MM.1S (cell line): ENCODE results near the gene ATP2B2.

ENCODE experiments used
- DNase-seq: peaks from one replicate; pipeline ENCODE4 v3.0.0-alpha.2; 2015
- H2AFZ ChIP-seq: fragments of 300-600 bp; sonication (generic); 2 replicates; pipeline ENCODE4 v1.6.0; 2016; ENCODE audit warnings: antibody characterized with exemption, low read length
- H3F3A ChIP-seq: fragments of 300-600 bp; sonication (generic); 2 replicates; pipeline ENCODE4 v1.6.1; 2016; ENCODE audit warnings: mild to moderate bottlenecking, antibody characterized with exemption, low read length, moderate library complexity, mixed read lengths; ENCODE audit not compliant: insufficient read depth
- H3K27ac ChIP-seq: fragments of 300-600 bp; sonication (generic); 2 replicates; pipeline ENCODE4 v1.5.1; 2016; ENCODE audit warnings: mild to moderate bottlenecking, low read length
- H3K27me3 ChIP-seq: fragments of 300-600 bp; sonication (generic); replicated peaks from 2 replicates; pipeline ENCODE4 v1.6.0; 2016; ENCODE audit warnings: low read length; ENCODE audit not compliant: insufficient read depth
- H3K36me3 ChIP-seq: fragments of 300-600 bp; sonication (generic); replicated peaks from 2 replicates; pipeline ENCODE4 v1.6.1; 2016; ENCODE audit warnings: mild to moderate bottlenecking, low read length, mixed read lengths; ENCODE audit not compliant: insufficient read depth
- H3K4me1 ChIP-seq: fragments of 300-600 bp; sonication (generic); 2 replicates; pipeline ENCODE4 v1.6.1; 2016; ENCODE audit warnings: low read length, mixed read lengths
- H3K4me2 ChIP-seq: fragments of 300-600 bp; sonication (generic); 2 replicates; pipeline ENCODE4 v1.6.0; 2016; ENCODE audit warnings: low read depth, low read length
- H3K4me3 ChIP-seq: fragments of 300-600 bp; sonication (generic); 2 replicates; pipeline ENCODE4 v1.5.1; 2016; ENCODE audit warnings: low read length, mixed read lengths
- H3K79me2 ChIP-seq: fragments of 300-600 bp; sonication (generic); 2 replicates; pipeline ENCODE4 v1.6.1; 2016; ENCODE audit warnings: mixed run types, low read length, mixed read lengths
- H3K9ac ChIP-seq: fragments of 300-600 bp; sonication (generic); 2 replicates; pipeline ENCODE4 v1.6.1; 2016; ENCODE audit warnings: low read length, mixed read lengths
- H3K9me2 ChIP-seq: fragments of 300-600 bp; sonication (generic); replicated peaks from 2 replicates; pipeline ENCODE4 v1.6.1; 2016; ENCODE audit warnings: mild to moderate bottlenecking, low read length, mixed read lengths; ENCODE audit not compliant: insufficient read depth
- H3K9me3 ChIP-seq: fragments of 300-600 bp; sonication (generic); replicated peaks from 2 replicates; pipeline ENCODE4 v1.6.1; 2016; ENCODE audit warnings: mild to moderate bottlenecking, low read length, mixed read lengths; ENCODE audit not compliant: insufficient read depth
- H4K20me1 ChIP-seq: fragments of 300-600 bp; sonication (generic); 2 replicates; pipeline ENCODE4 v1.6.1; 2016; ENCODE audit warnings: mild to moderate bottlenecking, low read length, moderate library complexity, mixed read lengths; ENCODE audit not compliant: insufficient read depth
- CTCF ChIP-seq: fragments of 300-600 bp; sonication (generic); IDR thresholded peaks from 2 replicates; pipeline ENCODE4 v1.5.1; 2016; ENCODE audit warnings: antibody characterized with exemption, low read length, mixed read lengths
- EZH2 ChIP-seq: fragments of 300-600 bp; sonication (generic); optimal IDR thresholded peaks from 2 replicates; pipeline ENCODE3; 2017; ENCODE audit warnings: low read depth, mild to moderate bottlenecking, antibody characterized with exemption, low read length, mixed read lengths
- EZH2phosphoT487 ChIP-seq: fragments of 300-600 bp; sonication (generic); IDR thresholded peaks from 2 replicates; pipeline ENCODE4 v1.6.1; 2018; ENCODE audit warnings: antibody characterized with exemption, low read length

The ATP2B2 gene

DNA sequence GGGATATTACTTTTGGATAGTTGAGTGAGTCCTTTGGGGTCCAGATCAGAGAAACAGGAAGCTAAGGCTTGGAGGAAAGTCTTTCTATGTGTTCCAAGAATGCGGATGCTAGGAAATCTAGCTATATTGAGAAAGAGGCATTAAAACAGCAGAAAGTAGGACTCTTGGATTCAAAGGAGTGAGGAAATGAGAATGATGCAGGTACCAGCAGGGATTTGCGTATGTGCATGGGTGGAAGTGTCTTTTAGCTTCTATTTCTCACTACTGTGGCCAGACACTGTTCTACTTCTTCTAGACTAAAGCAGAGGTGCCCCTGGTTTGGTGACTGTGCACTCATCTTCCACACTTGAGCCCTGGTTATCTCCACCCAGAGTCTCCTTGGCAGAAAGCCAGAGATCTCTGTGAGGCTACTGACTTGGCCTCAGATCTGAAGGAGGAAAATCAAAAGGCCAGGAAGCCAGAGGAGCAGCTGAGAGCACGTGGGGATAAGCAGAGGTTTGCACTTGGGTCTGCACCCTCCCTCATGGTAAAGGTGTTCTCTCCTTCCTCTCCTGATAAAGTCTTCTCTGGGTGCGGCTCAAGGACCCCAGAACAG lies 44.3 kb downstream of the ATP2B2 start:
- Histone ChIP-seq H3K4me1 (peaks cover 21% of the 10 kb centered on the region), H3K9me2 (no peaks in the 10 kb centered on the region), H3K27ac (no peak overlapping the region), H2AFZ (no peak overlapping the region), H3K27me3 (no peaks in the 10 kb centered on the region), H4K20me1 (no peaks in the 10 kb centered on the region), H3K4me2 (no peak overlapping the region), H3K9ac (no peak overlapping the region), H3K36me3 (no peaks in the 10 kb centered on the region), H3K4me3 (no peak overlapping the region), H3F3A (no peaks in the 10 kb centered on the region), H3K79me2 (no peaks in the 10 kb centered on the region), H3K9me3 (no peaks in the 10 kb centered on the region)
- no peak for DNase-seq
- TF ChIP-seq EZH2phosphoT487 (no peak), CTCF (no peak), EZH2 (no peak)

- H3K9me2 ChIP-seq = no peaks in the 10 kb centered on the region
- H3K9ac ChIP-seq = no peak overlapping the region
- no peak overlapping the region for H3K4me2 ChIP-seq
- no peaks in the 10 kb centered on the region for H3K36me3 ChIP-seq
- H2AFZ ChIP-seq = no peak overlapping the region
- H4K20me1 ChIP-seq = no peaks in the 10 kb centered on the region
- peak; percentile 85 for DNase-seq
- no peaks in the 10 kb centered on the region for H3K79me2 ChIP-seq
- H3K9me3 ChIP-seq = no peaks in the 10 kb centered on the region
- H3F3A ChIP-seq = no peaks in the 10 kb centered on the region
- H3K27me3 ChIP-seq = no peaks in the 10 kb centered on the region
- no peak overlapping the region for H3K27ac ChIP-seq
- TF ChIP-seq CTCF (no peak), EZH2 (no peak), EZH2phosphoT487 (no peak)
- no peak overlapping the region for H3K4me3 ChIP-seq
- peaks cover 21% of the 10 kb centered on the region for H3K4me1 ChIP-seq
Measured at GRCh38 chr3:10459954-10460754, 45.2 kb downstream of the ATP2B2 start.

GRCh38 chr3:10457560-10457959 lies 47.8 kb downstream of the ATP2B2 start:
- Histone ChIP-seq H3K79me2 (no peaks in the 10 kb centered on the region), H3K4me1 (peaks cover 21% of the 10 kb centered on the region), H4K20me1 (no peaks in the 10 kb centered on the region), H3K4me3 (no peak overlapping the region), H3K9me3 (no peaks in the 10 kb centered on the region), H3K9ac (no peak overlapping the region), H3K36me3 (no peaks in the 10 kb centered on the region), H3K27me3 (no peaks in the 10 kb centered on the region), H2AFZ (no peak overlapping the region), H3F3A (no peaks in the 10 kb centered on the region), H3K27ac (no peak overlapping the region; the same call in 1 of the 2 replicates), H3K4me2 (peak overlapping the region; percentile 45; the same call in 1 of the 2 replicates), H3K9me2 (no peaks in the 10 kb centered on the region)
- no peak for DNase-seq
- no peak for TF ChIP-seq CTCF
- no peak for TF ChIP-seq EZH2
- no peak for TF ChIP-seq EZH2phosphoT487
